Memory B cell (primary cell): Measurements from ENCODE around the gene SPATA25.

ENCODE experiments used
- ATAC-seq: fragments of 150-1000 bp; cut with Tn5 transposase; 2 replicates; pipeline ENCODE4 v1.10.0; 2021; ENCODE audit warnings: low read depth, mild to moderate bottlenecking, moderate library complexity
- DNase-seq, 2 donors: peaks; one replicate each; pipeline ENCODE4 v3.0.0; 2022; ENCODE audit warnings: low spot score in 2 of 2
- H3K27ac Mint-ChIP-seq: one replicate; pipeline ENCODE4 v1.8.0; 2022; ENCODE audit warnings: mild to moderate bottlenecking, moderate library complexity, mixed read lengths
- H3K27me3 Mint-ChIP-seq: one replicate; pipeline ENCODE4 v1.8.0; 2022; ENCODE audit warnings: mixed read lengths
- H3K36me3 Mint-ChIP-seq: one replicate; pipeline ENCODE4 v1.8.0; 2022; ENCODE audit warnings: mild to moderate bottlenecking, mixed read lengths
- H3K4me1 Mint-ChIP-seq: one replicate; pipeline ENCODE4 v1.8.0; 2022; ENCODE audit warnings: mixed read lengths
- H3K4me3 Mint-ChIP-seq: one replicate; pipeline ENCODE4 v1.8.0; 2022; ENCODE audit warnings: mild to moderate bottlenecking, moderate library complexity, mixed read lengths
- H3K9me3 Mint-ChIP-seq: one replicate; pipeline ENCODE4 v1.8.0; 2022; ENCODE audit warnings: mixed read lengths

Gene SPATA25

DNA sequence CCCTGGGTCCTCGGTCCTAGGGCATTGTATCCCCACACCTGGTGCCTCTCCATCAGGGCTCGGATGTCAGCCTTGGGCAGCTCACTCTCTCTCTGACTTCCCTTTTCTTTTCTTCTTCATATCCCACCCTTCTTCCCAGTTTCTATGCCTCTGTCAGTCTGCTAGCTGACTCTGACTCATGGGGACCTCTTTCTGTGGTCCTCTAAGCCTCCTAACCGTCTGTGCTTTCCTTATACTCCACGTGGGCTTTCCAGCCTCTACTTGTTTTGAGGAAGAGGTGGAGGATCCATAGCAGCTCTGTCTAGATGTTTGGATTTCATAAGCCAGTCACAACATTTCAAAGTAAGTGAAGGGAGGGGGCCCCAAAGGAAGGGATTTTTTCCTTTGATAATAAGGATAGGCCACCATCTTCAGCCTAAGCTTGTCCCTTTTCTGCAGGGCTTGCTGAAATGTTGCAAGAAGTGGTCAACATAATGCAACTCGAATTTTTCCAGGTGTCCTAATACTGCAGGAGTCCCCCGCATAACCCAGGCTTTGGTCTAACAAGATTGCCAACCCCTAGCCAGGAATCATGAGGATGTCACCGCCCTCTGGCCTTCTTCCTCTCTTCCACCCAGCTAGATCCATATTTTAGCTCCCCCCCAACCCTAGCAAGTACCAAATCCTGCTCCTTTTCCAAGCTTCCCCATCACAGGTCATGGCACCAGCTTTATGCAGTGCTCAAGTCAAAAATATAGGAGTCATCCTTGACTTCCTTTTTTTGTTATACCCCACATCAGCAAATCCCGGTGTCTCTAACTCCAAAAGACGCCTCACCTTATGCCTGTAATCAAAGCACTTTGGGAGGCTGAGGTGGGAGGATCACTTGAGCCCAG lies 33.3 kb upstream of the SPATA25 start:
- H3K4me1 Mint-ChIP-seq = no peaks in the 10 kb centered on the region
- DNase-seq (no peak), ATAC-seq (no peak)
- no peak overlapping the region for H3K27ac Mint-ChIP-seq
- H3K9me3 Mint-ChIP-seq = no peaks in the 10 kb centered on the region
- no peaks in the 10 kb centered on the region for H3K36me3 Mint-ChIP-seq
- H3K27me3 Mint-ChIP-seq = peaks cover 10% of the 10 kb centered on the region
- H3K4me3 Mint-ChIP-seq = no peak overlapping the region

DNA sequence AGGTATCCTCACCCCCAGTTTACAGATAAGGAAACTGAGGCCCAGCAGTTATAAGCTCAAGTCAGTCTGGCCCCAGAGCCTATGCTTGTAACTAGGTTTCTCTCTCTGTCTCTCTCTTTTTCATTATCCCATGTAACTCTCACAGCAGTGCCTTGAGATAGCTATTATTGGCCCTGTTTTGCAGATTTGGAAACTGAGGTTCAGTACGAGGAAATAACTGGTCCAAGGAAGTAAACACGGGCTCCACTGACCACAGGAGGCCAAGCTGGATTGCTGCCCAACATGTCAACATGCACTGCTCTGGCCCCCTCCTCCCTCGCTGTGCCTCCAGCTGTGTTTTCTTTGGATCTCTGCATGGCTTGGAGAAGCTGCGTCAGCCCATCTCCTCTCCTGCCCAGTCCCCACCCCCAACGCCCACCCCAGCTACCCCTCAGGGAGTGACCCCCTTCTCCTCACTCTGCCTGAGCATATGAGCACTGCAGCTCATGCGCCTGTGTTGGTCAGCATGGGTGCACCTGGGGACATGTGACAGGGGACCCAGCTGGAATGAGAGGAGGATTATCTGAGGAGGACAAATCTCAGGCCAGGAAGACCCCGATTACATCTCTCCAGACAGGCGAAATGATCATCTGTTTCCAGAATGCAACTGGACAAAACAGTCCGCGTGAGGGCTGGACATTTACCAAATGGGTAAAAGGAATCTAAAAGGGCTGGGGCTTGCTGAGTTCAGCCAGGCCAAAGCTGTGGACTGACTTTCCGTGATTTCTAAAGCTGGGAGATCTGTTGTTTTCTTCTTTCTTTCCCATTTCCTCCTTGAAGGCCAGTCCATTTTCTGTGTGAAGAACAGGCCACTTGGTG lies 32.3 kb upstream of the SPATA25 start:
- H3K36me3 Mint-ChIP-seq = no peaks in the 10 kb centered on the region
- H3K4me3 Mint-ChIP-seq = no peak overlapping the region
- peaks cover 10% of the 10 kb centered on the region for H3K27me3 Mint-ChIP-seq
- no peak for ATAC-seq
- no peak for DNase-seq
- H3K9me3 Mint-ChIP-seq = no peaks in the 10 kb centered on the region
- no peaks in the 10 kb centered on the region for H3K4me1 Mint-ChIP-seq
- H3K27ac Mint-ChIP-seq = no peak overlapping the region

- H3K36me3 Mint-ChIP-seq = no peaks in the 10 kb centered on the region
- no peaks in the 10 kb centered on the region for H3K4me1 Mint-ChIP-seq
- DNase-seq (no peak), ATAC-seq (no peak)
- no peaks in the 10 kb centered on the region for H3K9me3 Mint-ChIP-seq
- H3K27ac Mint-ChIP-seq = no peak overlapping the region
- peaks cover 10% of the 10 kb centered on the region for H3K27me3 Mint-ChIP-seq
- H3K4me3 Mint-ChIP-seq = no peak overlapping the region
Observed at GRCh38 chr20:45918779-45919537, 31.5 kb upstream of the SPATA25 start.

DNA sequence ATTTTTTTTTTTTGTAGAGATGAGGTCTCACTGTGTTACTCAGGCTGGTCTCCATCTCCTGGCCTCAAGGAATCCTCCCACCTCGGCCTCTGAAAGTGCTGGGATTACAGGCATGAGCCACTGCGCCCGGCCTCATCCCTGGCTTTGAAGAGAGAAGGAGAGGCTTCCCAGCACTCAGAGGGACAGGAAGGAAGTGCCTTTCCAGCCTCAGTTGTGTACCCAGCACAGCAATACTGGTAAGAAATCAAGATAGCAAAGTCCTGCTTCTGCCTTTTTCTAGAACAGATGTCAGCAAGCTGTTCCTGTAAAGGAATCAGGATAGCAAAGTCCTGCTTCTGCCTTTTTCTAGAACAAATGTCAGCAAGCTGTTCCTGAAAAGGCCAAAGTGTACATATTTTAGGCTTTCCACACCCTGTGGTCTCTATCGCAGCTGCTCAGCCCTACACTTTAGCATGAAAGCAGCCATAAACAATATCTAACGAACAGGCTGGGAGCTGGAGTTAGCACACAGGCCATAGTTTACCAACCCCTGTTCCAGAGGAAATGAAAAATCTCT lies 30.8 kb upstream of the SPATA25 start:
- Mint-ChIP-seq H3K9me3 (no peaks in the 10 kb centered on the region), H3K4me3 (no peak overlapping the region), H3K27me3 (peaks cover 10% of the 10 kb centered on the region), H3K4me1 (no peaks in the 10 kb centered on the region), H3K27ac (no peak overlapping the region), H3K36me3 (no peaks in the 10 kb centered on the region)
- DNase-seq = no peak
- ATAC-seq = no peak

GRCh38 chr20:45917790-45918141 lies 30.3 kb upstream of the SPATA25 start:
- Mint-ChIP-seq H3K4me3 (no peak overlapping the region), H3K27ac (no peak overlapping the region), H3K36me3 (no peaks in the 10 kb centered on the region), H3K27me3 (peaks cover 12% of the 10 kb centered on the region), H3K4me1 (peaks cover 2% of the 10 kb centered on the region), H3K9me3 (no peaks in the 10 kb centered on the region)
- no peak for ATAC-seq
- DNase-seq = no peak

DNA sequence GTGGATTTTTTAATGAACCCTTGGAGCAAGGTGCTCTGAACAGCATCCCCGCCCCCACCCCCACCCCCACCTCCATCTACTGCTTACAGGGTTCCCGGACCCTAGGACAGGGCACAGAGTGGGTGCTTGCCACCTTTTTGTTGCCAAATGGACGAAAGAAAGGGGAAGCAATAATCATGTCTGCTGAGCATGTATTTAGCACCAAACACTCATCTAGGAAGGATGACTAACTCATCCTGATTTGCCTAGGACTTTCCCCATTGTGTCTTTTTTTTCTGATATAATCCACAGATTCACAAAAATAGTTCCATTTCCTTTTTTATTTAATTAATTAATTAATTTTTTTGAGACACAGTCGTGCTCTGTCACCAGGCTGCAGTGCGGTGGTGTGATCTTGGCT lies 25.7 kb upstream of the SPATA25 start:
- H3K4me3 Mint-ChIP-seq = peak overlapping the region; percentile 68
- DNase-seq = no peak

DNA sequence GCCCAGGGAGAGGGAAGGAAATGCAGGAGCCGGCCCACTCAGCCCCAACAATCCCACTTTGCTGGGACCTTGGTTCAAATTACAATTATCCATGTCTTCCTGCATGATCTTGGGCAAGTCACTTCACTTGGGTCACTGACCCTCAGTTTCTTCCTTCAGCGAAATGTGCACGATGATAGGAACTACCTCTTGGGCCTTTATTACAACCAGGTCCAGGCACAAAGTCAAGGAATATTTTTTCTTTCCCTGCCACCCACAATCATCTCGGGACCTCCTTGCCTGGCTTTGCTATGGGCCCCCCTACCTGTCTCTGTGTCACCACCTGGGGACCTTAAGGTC lies 24.9 kb upstream of the SPATA25 start:
- Mint-ChIP-seq H3K4me1 (peaks cover 14% of the 10 kb centered on the region), H3K27ac (no peak overlapping the region), H3K9me3 (no peaks in the 10 kb centered on the region), H3K36me3 (no peaks in the 10 kb centered on the region), H3K4me3 (peak overlapping the region; percentile 53), H3K27me3 (peaks cover 5% of the 10 kb centered on the region)
- ATAC-seq (no peak), DNase-seq (no peak)

More for the DNA sequence above, 25.7 kb upstream of the SPATA25 start:
- ATAC-seq = no peak
- Mint-ChIP-seq H3K27ac (no peak overlapping the region), H3K4me1 (peaks cover 14% of the 10 kb centered on the region), H3K27me3 (peaks cover 5% of the 10 kb centered on the region), H3K36me3 (no peaks in the 10 kb centered on the region), H3K9me3 (no peaks in the 10 kb centered on the region)

- Mint-ChIP-seq H3K27ac (peak within 1 kb of the TSS; percentile 58), H3K9me3 (no peaks in the 10 kb centered on the region), H3K36me3 (no peaks in the 10 kb centered on the region), H3K4me1 (peaks cover 14% of the 10 kb centered on the region), H3K4me3 (peak within 1 kb of the TSS; percentile 80), H3K27me3 (peaks cover 5% of the 10 kb centered on the region)
- ATAC-seq (peak; percentile 18), DNase-seq (peak; percentile 25 to 44)
Observed at GRCh38 chr20:45911486-45912343, 24.3 kb upstream of the SPATA25 start, which contains the start of gene PLTP. Gene PLTP (minus strand): TSS chr20:45912155. CDS start chr20:45911452, 703 bp downstream.

DNA sequence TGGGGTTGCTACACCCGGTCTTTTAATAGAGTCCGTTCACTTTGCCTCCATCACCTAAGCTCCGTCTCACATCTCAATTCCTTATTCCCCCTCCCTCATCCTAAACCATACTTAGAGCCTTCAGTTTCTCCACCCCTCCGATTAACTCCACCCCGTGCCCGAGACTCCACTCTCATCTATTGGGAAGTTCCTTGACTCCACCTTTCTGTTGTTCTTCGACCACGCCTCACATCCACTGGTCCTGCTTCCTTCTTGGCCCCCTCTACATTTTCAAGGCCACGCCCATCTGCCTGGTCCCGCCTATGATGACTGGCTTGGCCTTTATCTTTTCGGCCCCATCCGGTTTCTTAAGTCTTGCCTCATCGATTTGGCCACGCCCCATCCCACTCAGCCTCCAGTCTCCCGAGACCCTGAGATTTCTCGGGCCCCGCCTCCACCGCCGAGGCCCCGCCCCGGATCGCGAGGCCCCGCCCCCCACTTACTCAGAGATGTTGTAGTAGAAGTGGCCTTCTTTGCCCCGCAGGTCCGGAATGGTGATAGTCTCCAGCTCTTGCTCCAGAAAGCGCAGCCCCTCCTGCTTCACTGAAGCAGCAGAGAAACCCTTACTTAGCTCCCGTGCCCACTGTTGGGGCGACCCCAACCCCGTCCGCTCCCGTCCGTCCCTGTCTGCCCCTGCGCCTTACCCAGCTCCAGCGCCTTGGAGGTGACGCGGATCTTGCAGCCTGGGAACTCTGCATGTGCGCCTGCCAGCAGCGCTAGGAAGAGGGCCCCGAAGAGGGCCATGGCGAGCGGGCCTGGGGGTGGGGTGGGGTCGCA lies 23.5 kb upstream of the SPATA25 start:
- peaks cover 5% of the 10 kb centered on the region for H3K27me3 Mint-ChIP-seq
- no peaks in the 10 kb centered on the region for H3K36me3 Mint-ChIP-seq
- DNase-seq = peak; percentile 90 to 93
- H3K4me3 Mint-ChIP-seq = peak overlapping the region; percentile 80
- peak; percentile 88 for ATAC-seq
- H3K4me1 Mint-ChIP-seq = peaks cover 14% of the 10 kb centered on the region
- H3K9me3 Mint-ChIP-seq = no peaks in the 10 kb centered on the region
- peak overlapping the region; percentile 58 for H3K27ac Mint-ChIP-seq

GRCh38 chr20:45909817-45910669 lies 22.6 kb upstream of the SPATA25 start:
- ATAC-seq (no peak), DNase-seq (no peak)
- H3K4me3 Mint-ChIP-seq = peak overlapping the region; percentile 80
- peaks cover 14% of the 10 kb centered on the region for H3K4me1 Mint-ChIP-seq
- H3K27ac Mint-ChIP-seq = peak overlapping the region; percentile 58
- no peaks in the 10 kb centered on the region for H3K9me3 Mint-ChIP-seq
- peaks cover 5% of the 10 kb centered on the region for H3K27me3 Mint-ChIP-seq
- no peaks in the 10 kb centered on the region for H3K36me3 Mint-ChIP-seq

DNA sequence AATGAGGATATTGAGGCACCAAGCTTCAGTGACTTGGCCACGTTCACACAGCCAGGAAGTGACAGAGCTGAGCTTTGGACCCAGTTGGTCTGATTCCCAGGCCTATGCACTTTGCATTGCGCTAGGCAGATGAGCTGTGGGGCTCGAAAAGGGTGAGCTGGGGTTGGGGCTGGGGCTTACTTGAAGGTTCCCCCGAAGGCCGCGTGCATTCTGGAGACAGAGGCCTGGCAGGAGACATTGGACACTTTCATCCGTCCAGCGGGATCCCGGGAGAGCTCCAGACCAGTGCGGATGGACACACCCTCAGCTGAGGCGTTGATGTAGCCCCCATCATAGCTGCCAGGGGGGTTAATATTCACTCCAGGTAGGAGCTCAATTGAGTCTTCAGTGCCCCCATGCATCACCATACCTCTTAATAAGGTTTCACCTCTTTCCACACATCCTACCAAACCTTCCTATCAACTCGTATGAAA lies 21.9 kb upstream of the SPATA25 start:
- Mint-ChIP-seq H3K9me3 (no peaks in the 10 kb centered on the region), H3K4me3 (no peak overlapping the region), H3K27ac (no peak overlapping the region), H3K27me3 (peaks cover 5% of the 10 kb centered on the region), H3K4me1 (peaks cover 14% of the 10 kb centered on the region), H3K36me3 (no peaks in the 10 kb centered on the region)
- DNase-seq (no peak), ATAC-seq (no peak)
